NCI-H2171 (cell line): ENCODE data around the gene AFMID.
"Not testable (repeated sequence)": the region's sequence is repeated elsewhere in the genome, so short reads cannot be mapped to it uniquely, and the experiment has no call there.

Experiments
- DNase-seq: peaks from one replicate; lab custom pipeline; 2025; lab: John Stamatoyannopoulos, UW

Gene AFMID

GRCh38 chr17:78238823-78239488, 51.8 kb downstream of the AFMID start:
- DNase-seq, result no peak

- DNase-seq, result no peak
Measured at GRCh38 chr17:78239489-78239931, 52.3 kb downstream of the AFMID start.

GRCh38 chr17:78240012-78240655, 53.0 kb downstream of the AFMID start:
- DNase-seq, result no peak

- no peak for DNase-seq
Measured at GRCh38 chr17:78240839-78241238, 53.7 kb downstream of the AFMID start.

- no peak for DNase-seq
Measured at GRCh38 chr17:78241277-78242023, 54.3 kb downstream of the AFMID start.

- no peak for DNase-seq
Measured at GRCh38 chr17:78242024-78242742, 55.0 kb downstream of the AFMID start.

- no peak for DNase-seq
Measured at GRCh38 chr17:78247304-78247703, 60.1 kb downstream of the AFMID start.

- no peak for DNase-seq
Measured at GRCh38 chr17:78248051-78248914, 61.1 kb downstream of the AFMID start.

- no peak for DNase-seq
Measured at GRCh38 chr17:78249074-78249817, 62.1 kb downstream of the AFMID start.

GRCh38 chr17:78249818-78250806, 63.0 kb downstream of the AFMID start:
- no peak for DNase-seq

GRCh38 chr17:78250891-78251772, 64.0 kb downstream of the AFMID start:
- peak; percentile 79 for DNase-seq

- DNase-seq, result no peak
Measured at GRCh38 chr17:78251773-78252103, 64.6 kb downstream of the AFMID start.

GRCh38 chr17:78252111-78252634, 65.0 kb downstream of the AFMID start:
- no peak for DNase-seq

- no peak for DNase-seq
Measured at GRCh38 chr17:78252701-78253635, 65.8 kb downstream of the AFMID start.

- DNase-seq, result not testable (repeated sequence)
Measured at GRCh38 chr17:78253636-78253945, 66.4 kb downstream of the AFMID start.

- peak; percentile 84 for DNase-seq
Measured at GRCh38 chr17:78253946-78254672, 66.9 kb downstream of the AFMID start.
